A549 (cell line): Measurements from ENCODE around the gene PRPSAP2. TPM values are rescaled to one million over a fixed set of nuclear protein-coding genes. Genes with fewer than 3 reads are reported as not detected.
A peak's percentile ranks its signal among the peaks of the same experiment; 100 is the strongest.
"Not testable (repeated sequence)": the region's sequence is repeated elsewhere in the genome, so short reads cannot be mapped to it uniquely, and the experiment has no call there.

Experiments
- ATAC-seq, 2 experiments: fragments of 200-7000 bp in 1 of 2; fragments of >200 bp in 1 of 2; cut with Nextera tagmentation in 1 of 2; cut with Tn5 transposase in 1 of 2; 3 replicates each; pipeline versions ENCODE4 v1.8.0 to v1.9.1; 2018 to 2020; ENCODE audit warnings: mild to moderate bottlenecking in 1 of 2, moderate library complexity in 1 of 2
- CTCF ChIA-PET: fragments of 300-600 bp; sonication (Branson Sonifier 250); formaldehyde crosslinking; extraction: SDS; loops from one replicate; lab custom pipeline; 2021; ENCODE audit warnings: antibody characterized with exemption, inconsistent platforms; lab: Yijun Ruan, JAX
- POLR2A ChIA-PET: fragments of 350-600 bp; formaldehyde crosslinking; extraction: SDS; loops from one replicate; lab custom pipeline; 2021; ENCODE audit warnings: antibody characterized with exemption, inconsistent platforms; lab: Yijun Ruan, JAX
- DNase-seq, 2 experiments: peaks; one replicate each; pipeline versions ENCODE4 v3.0.0 to v3.0.0-alpha.2; 2011 to 2016; ENCODE audit warnings: low read depth in 1 of 2, low spot score in 1 of 2
- FAIRE-seq: peaks from 2 replicates; lab custom pipeline; 2011; peaks lifted over from hg19 to GRCh38; lab: Jason Lieb, UNC
- H3K27ac ChIP-seq, 2 experiments: fragments of >200 bp; sonication (Bioruptor Twin); formaldehyde crosslinking; 3 replicates each; pipeline ENCODE4 v1.5.1; 2016 to 2017
- H3K4me1 ChIP-seq: fragments of >200 bp; sonication (Bioruptor Twin); formaldehyde crosslinking; 3 replicates; pipeline ENCODE4 v1.6.1; 2016
- H3K4me2 ChIP-seq: fragments of >200 bp; sonication (Bioruptor Twin); formaldehyde crosslinking; 3 replicates; pipeline ENCODE4 v1.6.1; 2016
- H3K4me3 ChIP-seq: fragments of >200 bp; sonication (Bioruptor Twin); formaldehyde crosslinking; 3 replicates; pipeline ENCODE4 v1.5.1; 2016
- H3K9me3 ChIP-seq: fragments of >200 bp; sonication (Bioruptor Twin); formaldehyde crosslinking; 3 replicates; pipeline ENCODE4 v1.6.1; 2016
- BCL3 ChIP-seq: fragments of >200 bp; sonication (Bioruptor Twin); formaldehyde crosslinking; IDR thresholded peaks from 3 replicates; pipeline ENCODE4 v1.6.1; 2016
- CBX8 ChIP-seq: fragments of 200-600 bp; sonication (generic); IDR thresholded peaks from 2 replicates; pipeline ENCODE4 v1.6.1; 2016
- CHD2 ChIP-seq: fragments of 150-350 bp; IDR thresholded peaks from 2 replicates; pipeline ENCODE4 v1.6.1; 2014; ENCODE audit warnings: low read length; ENCODE audit not compliant: partially characterized antibody
- CHD4 ChIP-seq: fragments of 200-600 bp; sonication (generic); IDR thresholded peaks from 2 replicates; pipeline ENCODE4 v1.6.1; 2016; ENCODE audit warnings: antibody characterized with exemption, mild to moderate bottlenecking, borderline replicate concordance
- EHF ChIP-seq: fragments of 250-450 bp; sonication (Bioruptor Pico); IDR thresholded peaks from 2 replicates; pipeline ENCODE4 v1.5.0; 2020; ENCODE audit warnings: mild to moderate bottlenecking
- FOSL2 ChIP-seq, 2 experiments: fragments of 450-650 bp in 1 of 2; fragments of >200 bp in 1 of 2; sonication (Bioruptor Twin) in 1 of 2; formaldehyde crosslinking; IDR thresholded peaks; 2 replicates each; pipeline versions ENCODE4 v1.5.0 to v1.6.1; 2016 to 2020; ENCODE audit warnings: mild to moderate bottlenecking in 1 of 2, moderate library complexity in 1 of 2
- GATA3 ChIP-seq: IDR thresholded peaks from 2 replicates; pipeline ENCODE4 v1.6.1; 2012; ENCODE audit warnings: borderline replicate concordance
- HEYL ChIP-seq: fragments of 250-450 bp; sonication (Bioruptor Pico); IDR thresholded peaks from 2 replicates; pipeline ENCODE4 v1.8.0; 2021; ENCODE audit warnings: mild to moderate bottlenecking, moderate library complexity
- HOXB13 ChIP-seq: fragments of 250-450 bp; sonication (Bioruptor Pico); IDR thresholded peaks from 2 replicates; pipeline ENCODE4 v1.5.0; 2020; ENCODE audit warnings: low read depth, mild to moderate bottlenecking, moderate library complexity
- HOXB5 ChIP-seq: fragments of 250-450 bp; sonication (Bioruptor Pico); IDR thresholded peaks from 2 replicates; pipeline ENCODE4 v1.5.0; 2020; ENCODE audit warnings: mild to moderate bottlenecking, moderate library complexity
- JUN ChIP-seq, 2 experiments: fragments of >200 bp; sonication (Bioruptor Twin); formaldehyde crosslinking; IDR thresholded peaks; 2 replicates in 1 of 2; 3 replicates in 1 of 2; pipeline ENCODE4 v1.6.1; 2016 to 2017
- KDM5A ChIP-seq: fragments of 200-600 bp; sonication (generic); IDR thresholded peaks from 2 replicates; pipeline ENCODE4 v1.6.1; 2016; ENCODE audit warnings: antibody characterized with exemption, mild to moderate bottlenecking
- MAFK ChIP-seq: fragments of 450-650 bp; IDR thresholded peaks from 2 replicates; pipeline ENCODE4 v1.6.1; 2014; ENCODE audit not compliant: partially characterized antibody
- MYC ChIP-seq: IDR thresholded peaks from 2 replicates; pipeline ENCODE4 v1.6.1; 2012; ENCODE audit warnings: mild to moderate bottlenecking, inconsistent platforms, low read length, improper control_type of control experiment, borderline replicate concordance
- NFE2L2 ChIP-seq: fragments of 150-350 bp; conservative IDR thresholded peaks from 2 replicates; pipeline ENCODE4 v1.6.1; 2014; ENCODE audit warnings: low read length
- RCOR1 ChIP-seq: fragments of 150-350 bp; IDR thresholded peaks from 2 replicates; pipeline ENCODE4 v1.6.1; 2014; ENCODE audit warnings: antibody characterized with exemption, low read length, low read depth
- RNF2 ChIP-seq: fragments of 200-600 bp; sonication (generic); IDR thresholded peaks from 2 replicates; pipeline ENCODE4 v1.6.1; 2016; ENCODE audit warnings: low read depth, mild to moderate bottlenecking, antibody characterized with exemption, moderate library complexity, borderline replicate concordance
- SMC3 ChIP-seq: fragments of >200 bp; sonication (Bioruptor Twin); formaldehyde crosslinking; IDR thresholded peaks from 3 replicates; pipeline ENCODE4 v1.6.1; 2018; ENCODE audit warnings: inconsistent platforms
- USF2 ChIP-seq: fragments of 450-650 bp; IDR thresholded peaks from 2 replicates; pipeline ENCODE4 v1.6.1; 2014; ENCODE audit warnings: antibody characterized with exemption
- ZC3H11A ChIP-seq: fragments of 450-650 bp; IDR thresholded peaks from 2 replicates; pipeline ENCODE4 v1.6.1; 2014; ENCODE audit warnings: antibody characterized with exemption, mild to moderate bottlenecking
- WGBS: methylation state at CpG from one replicate; pipeline ENCODE4 v1.1.6; 2017; ENCODE audit errors: missing lambda C conversion rate; 5-methylcytosine and 5-hydroxymethylcytosine counted together
- polyA plus RNA-seq, 4 experiments: library from polyadenylated mRNA; depleted of rRNA in 3 of 4; stranded (reverse); fragments of >200 nt; fragmentation: RNase III in 1 of 4; extraction: RNeasy Plus Mini Kit Qiagen cat#74134 plus additional on column Dnase treatment in 1 of 4; gene quantifications; 2 replicates in 3 of 4; 3 replicates in 1 of 4; pipeline ENCODE4 v1.2.3, GENCODE V29; 2011 to 2017

The PRPSAP2 gene
- polyA plus RNA-seq, 2 of the 4 experiments (the other 2 are of a cell fraction): 53.3 to 82.1 TPM

- Histone ChIP-seq H3K4me2 (peak overlapping the region; percentile 73), H3K4me3 (peak overlapping the region; percentile 79), H3K9me3 (no peaks in the 10 kb centered on the region), H3K27ac (peak overlapping the region; percentile 94 to 98; a peak in 4 of 6 replicates), H3K4me1 (peaks cover 32% of the 10 kb centered on the region)
- no peak for ATAC-seq
- WGBS: 70% methylated on average over 4 of the region's 4 CpGs
- DNase-seq: no peak
- TF ChIP-seq HOXB13 (CRISPR knock-in tag): no peak
- TF ChIP-seq CHD2: no peak
- no peak for TF ChIP-seq JUN (IDR thresholded peaks at IDR 0.05)
- no peak for TF ChIP-seq NFE2L2
- TF ChIP-seq RNF2: no peak
- TF ChIP-seq RCOR1: no peak
- no peak for TF ChIP-seq ZC3H11A
- peak; percentile 63 for FAIRE-seq
- CTCF ChIA-PET: interaction anchor here (0.6 to 2.0 kb wide), 6 partner anchors 9 to 102 kb away, joined by 3 to 8 read pairs (median 4); no protein-coding TSS in a partner anchor
- POLR2A ChIA-PET: interaction anchor here (0.7 to 1.2 kb wide), 2 partner anchors 9 to 10 kb away, joined by 4 to 5 read pairs; no protein-coding TSS in a partner anchor
These were observed 1.3 kb downstream of the PRPSAP2 start for GRCh38 chr17:18859256-18859655.

DNA sequence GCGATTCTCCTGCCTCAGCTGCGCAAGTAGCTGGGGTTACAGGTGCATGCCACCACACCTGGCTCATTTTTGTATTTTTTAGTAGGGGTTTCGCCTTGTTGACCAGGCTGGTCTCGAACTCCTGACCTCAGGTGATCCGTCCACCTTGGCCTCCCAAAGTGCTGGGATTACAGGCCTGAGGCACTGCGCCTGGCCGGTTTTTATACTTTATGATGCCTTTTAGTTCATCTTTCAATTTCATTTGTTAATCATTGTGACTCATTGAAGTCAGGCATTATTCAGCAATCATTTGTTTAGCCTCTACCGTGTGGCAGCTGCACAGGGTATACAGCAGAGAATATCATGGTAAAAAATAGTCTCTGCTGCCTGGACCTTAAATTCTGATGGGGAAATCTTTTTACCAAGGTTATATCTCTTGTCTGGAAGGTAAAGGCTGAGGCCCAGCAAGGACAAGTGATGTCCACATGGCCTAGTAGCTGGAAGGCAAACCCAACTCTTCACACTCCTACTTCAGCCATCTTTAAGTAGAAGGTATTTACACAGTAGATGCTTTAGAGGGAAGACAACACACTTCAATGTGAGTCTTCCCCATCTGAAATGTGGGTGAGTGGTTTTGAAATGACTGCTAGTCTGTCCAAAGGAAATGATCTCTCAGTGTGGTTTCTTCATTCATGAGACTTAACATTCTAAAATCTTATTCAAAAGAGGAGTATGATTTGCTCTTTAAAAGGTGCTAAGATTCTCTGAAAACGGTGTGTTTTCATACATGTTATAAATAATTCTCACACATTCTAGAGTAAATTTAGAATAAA is 2.4 kb downstream of the PRPSAP2 start:
- ATAC-seq (no peak), FAIRE-seq (no peak)
- WGBS: 89% methylated on average over 9 of the region's 9 CpGs

GRCh38 chr17:18862011-18862410 is 4.1 kb downstream of the PRPSAP2 start:
- FAIRE-seq (no peak), DNase-seq (no peak), ATAC-seq (no peak)
- Histone ChIP-seq H3K27ac (no peak overlapping the region), H3K4me2 (no peak overlapping the region), H3K9me3 (no peaks in the 10 kb centered on the region), H3K4me3 (no peak overlapping the region), H3K4me1 (peaks cover 23% of the 10 kb centered on the region)
- WGBS: 93% methylated on average over 5 of the region's 5 CpGs
- TF ChIP-seq CBX8: no peak
- TF ChIP-seq MAFK: no peak
- TF ChIP-seq KDM5A: no peak
- no peak for TF ChIP-seq CHD4
- TF ChIP-seq HEYL (CRISPR knock-in tag): no peak
- TF ChIP-seq BCL3: no peak
- no peak for TF ChIP-seq USF2
- TF ChIP-seq NFE2L2: no peak
- no peak for TF ChIP-seq EHF (CRISPR knock-in tag)
- no peak for TF ChIP-seq MYC
- TF ChIP-seq GATA3: no peak
- TF ChIP-seq HOXB5 (CRISPR knock-in tag): no peak
- POLR2A ChIA-PET: no interaction called here
- CTCF ChIA-PET: interaction anchor here (1.2 to 1.8 kb wide), 4 partner anchors 10 to 21 kb away, joined by 3 to 6 read pairs (median 4); no protein-coding TSS in a partner anchor

More for the DNA sequence above, 2.4 kb downstream of the PRPSAP2 start:
- peak overlapping the region in 1 of 2 experiments; percentile 24; a peak in 2 of 6 replicates for H3K27ac ChIP-seq
- no peak for DNase-seq
- H3K4me1 ChIP-seq: peaks cover 27% of the 10 kb centered on the region
- H3K9me3 ChIP-seq: no peaks in the 10 kb centered on the region
- no peak overlapping the region for H3K4me3 ChIP-seq
- peak overlapping the region; percentile 73; the same call in 2 of the 3 replicates for H3K4me2 ChIP-seq
- ChIA-PET CTCF (interaction anchor here (0.7 to 1.6 kb wide), 3 partner anchors 8 to 20 kb away, joined by 3 to 6 read pairs (median 4); no protein-coding TSS in a partner anchor), POLR2A (no interaction called here)
- TF ChIP-seq FOSL2 (IDR thresholded peaks at IDR 0.05): no peak
- 0 out of 2 replicates have a peak, but pooled peaks have one; percentile 12 for TF ChIP-seq FOSL2 (CRISPR knock-in tag; IDR thresholded peaks at IDR 0.05)
- TF ChIP-seq SMC3: no peak

DNA sequence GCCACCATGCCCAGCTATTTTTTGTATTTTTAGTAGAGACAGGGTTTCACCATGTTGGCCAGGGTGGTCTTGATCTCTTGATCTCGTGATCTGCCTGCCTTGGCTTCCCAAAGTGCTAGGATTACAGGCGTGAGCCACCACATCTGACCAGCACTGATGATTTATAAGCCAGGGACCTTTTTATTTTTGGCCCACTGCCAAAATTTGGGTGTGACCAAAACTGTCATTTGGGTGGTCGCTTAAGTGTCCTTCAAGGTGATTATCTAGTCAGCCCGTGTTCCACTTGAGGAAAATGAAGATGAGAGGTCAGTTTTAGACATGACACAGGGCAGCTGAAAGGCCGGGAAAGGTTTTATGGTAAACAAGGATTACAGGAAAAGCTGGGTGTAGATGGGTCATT is 7.1 kb downstream of the PRPSAP2 start:
- ATAC-seq, H3K9me3 ChIP-seq, H3K4me2 ChIP-seq, FAIRE-seq, POLR2A ChIA-PET, DNase-seq, H3K4me1 ChIP-seq, H3K4me3 ChIP-seq, H3K27ac ChIP-seq: not testable (repeated sequence)
- CTCF ChIA-PET: interaction anchor here (1.5 to 2.1 kb wide), 3 partner anchors 9 to 96 kb away, joined by 5 to 8 read pairs (median 5); no protein-coding TSS in a partner anchor
- WGBS: 81% methylated on average over 5 of the region's 5 CpGs
